HG03139 (cell line): ENCODE measurements around the gene GPR139.

Experiments
- ATAC-seq: cut with Tn5 transposase; IDR thresholded peaks from one replicate; pipeline ENCODE4 v1.9.1; 2021; ENCODE audit not compliant: unreplicated experiment

GPR139 gene

DNA sequence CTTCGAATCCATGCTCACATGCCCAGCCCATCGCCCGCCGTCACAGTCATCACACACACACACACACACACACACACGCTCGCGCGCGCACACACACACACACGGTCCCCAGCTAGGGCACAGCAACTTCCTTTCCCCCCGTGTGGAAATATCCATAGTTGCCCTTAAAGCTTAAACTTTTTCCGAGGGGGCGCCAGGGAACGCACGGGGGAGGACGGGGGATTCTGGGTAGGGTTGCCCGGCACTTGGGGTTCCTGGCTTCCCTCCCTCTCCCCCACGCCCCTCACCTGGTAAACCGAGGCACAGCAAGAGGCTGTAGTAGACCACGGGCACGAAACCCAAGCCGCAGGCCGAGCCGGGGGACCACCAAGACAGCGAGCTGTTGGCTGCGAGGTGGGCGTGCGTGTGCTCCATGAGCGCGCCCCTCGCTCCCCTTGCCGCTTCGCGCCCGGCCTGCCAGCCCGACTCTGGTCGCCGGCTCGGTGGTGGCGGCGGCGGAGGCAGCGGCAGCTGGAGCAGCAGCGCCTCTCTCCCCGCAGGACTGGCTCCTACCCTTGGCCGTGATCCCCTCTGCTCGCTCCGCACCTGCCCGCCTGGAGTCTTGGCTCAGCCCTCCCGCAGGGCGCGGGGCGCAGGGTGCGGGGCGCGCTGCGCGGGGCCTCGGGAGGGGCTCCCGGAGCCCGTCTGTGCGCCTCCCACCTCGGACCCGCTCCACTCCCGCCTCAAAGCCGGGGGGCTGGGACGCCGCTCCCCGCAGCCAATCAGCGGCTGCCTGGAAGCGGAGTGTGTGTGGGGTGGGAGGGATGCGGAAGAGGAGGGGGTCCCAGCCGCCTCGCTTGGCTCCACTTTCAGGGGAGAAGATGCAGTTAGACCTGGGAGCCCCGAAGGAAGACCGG is at the start of gene GPR139:
GPR139 (minus strand) TSS at position 688 of the 896 bp plus-strand sequence; CDS start at position 414, 274 bp downstream.
- ATAC-seq: no peak

DNA sequence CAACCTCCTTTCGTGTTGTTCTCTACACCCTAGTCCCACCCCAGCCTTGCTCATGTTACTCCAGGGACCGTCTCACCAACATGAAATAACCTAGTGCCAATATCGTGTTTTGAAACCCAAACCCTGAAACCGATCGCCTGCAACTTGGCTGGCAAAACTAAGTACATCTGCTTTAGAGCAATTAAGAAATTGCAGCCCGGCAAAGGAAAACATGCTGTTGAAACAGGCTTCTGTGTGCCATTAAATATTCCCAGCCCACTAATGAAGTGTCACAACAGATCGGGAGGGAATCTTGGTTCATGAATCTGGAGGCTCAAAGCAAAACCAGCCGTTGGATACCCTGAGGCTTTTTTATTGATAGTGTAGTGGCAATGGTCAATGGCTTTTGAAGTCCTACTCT is 48.3 kb upstream of the GPR139 start:
- no peak for ATAC-seq

GRCh38 chr16:20114356-20114755 is 40.7 kb upstream of the GPR139 start:
- no peak for ATAC-seq

- no peak for ATAC-seq
These were observed 37.5 kb upstream of the GPR139 start for GRCh38 chr16:20111143-20111542.

- ATAC-seq: no peak
These were observed 33.4 kb upstream of the GPR139 start for GRCh38 chr16:20107083-20107482.

DNA sequence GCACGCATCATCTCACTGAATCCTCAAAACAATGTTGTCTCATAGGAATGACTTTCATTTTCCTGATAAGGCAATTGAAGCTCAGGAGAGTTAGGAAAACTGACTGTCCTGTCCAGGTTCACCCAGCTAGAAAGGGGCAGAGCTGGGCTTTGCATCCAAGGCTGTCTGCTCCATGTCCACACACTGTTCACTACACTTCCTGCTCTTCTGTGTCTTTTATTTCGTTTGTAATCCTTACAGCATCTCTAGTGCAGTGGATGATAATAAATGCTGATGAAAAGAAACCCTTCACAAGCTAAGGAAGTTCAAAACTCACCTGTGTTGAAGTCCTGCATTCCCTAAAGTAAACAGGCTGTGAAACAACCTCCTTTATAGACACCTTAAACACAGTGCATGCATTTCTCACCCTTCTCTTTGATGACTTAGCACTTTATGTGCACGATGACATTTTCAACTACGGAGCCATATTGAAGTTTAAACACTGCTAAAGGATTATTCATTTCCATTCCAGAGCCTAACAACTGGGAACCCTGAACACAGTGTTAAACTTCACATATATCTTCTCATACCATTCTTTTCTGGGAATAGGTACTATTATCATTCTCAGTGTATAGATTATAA is 31.0 kb upstream of the GPR139 start:
- ATAC-seq: no peak

DNA sequence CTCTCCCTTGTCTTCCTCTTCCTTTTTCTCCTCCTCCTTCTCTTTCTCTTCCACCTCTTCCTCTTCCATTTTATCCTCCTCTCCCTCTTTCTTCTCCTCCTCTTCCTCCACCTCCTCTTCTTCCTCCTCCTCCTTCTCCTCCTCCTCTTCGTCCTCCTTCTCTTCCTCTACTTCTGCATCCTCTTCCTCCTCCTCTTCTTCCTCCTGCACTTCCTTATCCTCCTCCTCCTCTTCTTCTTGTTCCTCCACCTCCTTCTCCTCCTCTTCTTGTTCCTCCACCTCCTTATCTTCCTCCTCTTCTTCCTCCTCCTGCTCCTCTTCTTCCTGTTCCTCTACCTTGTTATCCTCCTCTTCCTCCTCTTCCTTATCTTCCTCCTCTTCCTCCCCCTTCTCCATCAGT is 28.8 kb upstream of the GPR139 start:
- ATAC-seq: no peak

DNA sequence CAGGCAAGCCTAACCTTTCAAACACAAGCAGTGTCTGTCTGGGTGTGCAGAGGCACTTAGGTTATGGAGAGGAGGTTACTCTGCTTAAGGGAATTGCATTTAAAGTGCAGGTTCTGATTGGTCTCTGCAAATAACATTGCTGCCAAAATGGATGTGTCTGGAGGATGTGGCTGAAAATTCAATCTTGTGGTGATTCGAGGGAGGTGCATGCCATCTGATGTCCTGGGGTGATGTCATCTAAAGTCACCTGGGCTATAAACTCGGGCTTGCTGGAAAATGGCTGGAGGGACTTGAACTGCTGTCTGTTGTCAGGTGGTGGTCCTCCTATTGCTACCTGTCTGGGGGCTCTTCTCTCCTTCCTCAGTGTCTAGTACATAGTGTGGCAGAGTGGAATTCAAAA is 28.3 kb upstream of the GPR139 start:
- no peak for ATAC-seq

DNA sequence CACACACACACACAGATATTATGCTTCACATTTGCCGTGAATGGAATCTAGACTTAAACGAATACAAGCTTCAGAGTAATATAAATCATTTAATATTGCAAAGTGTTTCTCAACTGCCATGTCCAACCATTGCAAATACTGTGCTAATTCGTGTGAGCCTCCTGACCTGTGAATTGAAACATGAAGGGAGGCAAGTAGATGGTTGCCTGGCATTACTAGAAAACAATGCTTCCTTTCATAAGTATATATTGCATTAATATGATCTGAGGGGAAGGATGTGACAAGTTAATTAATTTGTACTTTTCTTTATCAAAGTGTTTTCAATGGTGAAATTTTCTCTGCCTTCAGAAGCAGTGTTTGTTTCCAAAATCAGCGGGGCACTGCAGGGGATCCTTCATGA is 25.7 kb upstream of the GPR139 start:
- no peak for ATAC-seq

DNA sequence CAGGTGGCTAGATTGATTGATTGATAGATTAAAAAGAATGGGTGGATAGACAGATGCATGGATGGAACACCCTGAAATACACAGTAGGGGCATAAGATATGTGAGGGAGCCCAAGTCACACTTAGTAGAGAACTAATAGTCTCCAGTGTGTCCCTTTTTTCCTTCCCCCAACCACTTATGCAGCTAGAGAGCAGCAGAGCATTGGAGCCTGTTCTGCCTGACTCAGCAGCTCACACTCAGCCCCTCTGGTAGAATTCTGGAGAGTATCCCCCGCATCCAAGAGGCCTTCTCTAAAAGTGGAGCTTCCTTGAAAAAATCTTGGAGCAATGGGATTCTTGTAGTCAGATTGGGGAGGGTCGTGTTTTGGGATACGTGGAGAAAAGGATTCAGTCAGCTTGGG is 20.5 kb upstream of the GPR139 start:
- no peak for ATAC-seq

- no peak for ATAC-seq
These were observed 15.7 kb upstream of the GPR139 start for GRCh38 chr16:20089246-20089965.

DNA sequence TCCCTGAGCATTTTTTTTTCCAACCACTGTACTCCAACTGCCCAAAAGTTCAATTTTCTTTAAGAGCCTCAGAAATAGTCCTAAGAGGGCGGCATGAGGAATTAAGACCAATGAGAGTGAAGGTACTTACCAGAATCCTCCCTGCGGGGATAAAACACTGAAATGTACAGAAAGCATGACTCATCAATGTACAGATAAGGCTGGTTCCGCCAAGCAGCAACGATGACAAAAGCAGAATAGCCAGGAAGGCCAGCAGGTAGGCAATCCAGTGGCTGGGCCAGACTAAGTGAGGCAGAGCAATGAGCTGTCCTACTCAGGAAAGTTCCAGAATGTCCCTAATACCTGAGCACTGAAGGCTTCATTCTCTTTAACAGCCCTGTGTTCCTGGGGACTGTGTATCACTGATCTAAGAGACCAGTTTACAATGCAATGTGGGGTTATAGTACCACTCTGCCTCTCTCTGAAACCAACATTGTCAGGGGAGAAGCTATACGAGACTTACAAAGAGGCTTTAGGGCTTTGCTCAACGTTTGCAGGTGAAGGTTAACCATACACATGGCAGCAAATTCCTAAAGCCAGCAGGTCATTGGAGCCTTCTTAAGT is 11.0 kb upstream of the GPR139 start:
- no peak for ATAC-seq

- ATAC-seq: no peak
These were observed 5.4 kb upstream of the GPR139 start for GRCh38 chr16:20079106-20079505.

DNA sequence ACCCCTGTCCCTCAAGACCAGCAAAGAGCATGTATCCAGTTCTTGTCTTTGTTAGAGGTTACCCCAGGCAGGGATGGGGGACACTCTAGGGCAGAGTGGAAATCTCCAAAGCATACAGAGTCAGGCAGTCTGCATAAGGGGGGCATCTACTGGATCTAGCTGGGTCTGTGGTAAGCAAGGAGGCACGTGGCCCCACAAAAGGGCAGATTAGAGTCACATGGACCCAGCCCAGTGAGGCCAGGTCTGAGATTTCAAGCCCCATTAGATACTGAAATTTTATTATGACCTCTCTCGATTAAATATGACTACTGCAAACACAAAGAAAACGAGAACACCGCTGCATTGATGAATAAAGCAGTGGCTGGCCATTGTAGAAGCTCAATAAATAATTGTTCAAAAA is 1.6 kb upstream of the GPR139 start:
- ATAC-seq: no peak

GRCh38 chr16:20074099-20074991 is 655 bp upstream of the GPR139 start:
- ATAC-seq: no peak

DNA sequence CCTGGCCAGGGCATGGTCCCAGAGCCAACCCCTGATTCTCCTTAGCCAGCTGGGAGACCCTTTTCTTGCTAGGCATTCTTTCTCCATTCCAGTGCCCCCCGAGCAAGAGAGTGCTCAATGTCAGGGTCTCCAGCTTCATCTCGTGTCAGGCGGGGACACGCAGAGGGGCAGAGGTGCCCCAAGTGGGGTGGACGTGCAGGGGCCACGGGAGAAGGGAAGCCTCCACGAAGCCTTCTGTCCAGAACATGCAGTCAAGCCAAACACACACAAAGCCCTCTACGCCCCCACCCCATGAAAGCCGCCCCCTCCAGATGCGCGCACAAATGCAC is 852 bp downstream of the GPR139 start:
- no peak for ATAC-seq

DNA sequence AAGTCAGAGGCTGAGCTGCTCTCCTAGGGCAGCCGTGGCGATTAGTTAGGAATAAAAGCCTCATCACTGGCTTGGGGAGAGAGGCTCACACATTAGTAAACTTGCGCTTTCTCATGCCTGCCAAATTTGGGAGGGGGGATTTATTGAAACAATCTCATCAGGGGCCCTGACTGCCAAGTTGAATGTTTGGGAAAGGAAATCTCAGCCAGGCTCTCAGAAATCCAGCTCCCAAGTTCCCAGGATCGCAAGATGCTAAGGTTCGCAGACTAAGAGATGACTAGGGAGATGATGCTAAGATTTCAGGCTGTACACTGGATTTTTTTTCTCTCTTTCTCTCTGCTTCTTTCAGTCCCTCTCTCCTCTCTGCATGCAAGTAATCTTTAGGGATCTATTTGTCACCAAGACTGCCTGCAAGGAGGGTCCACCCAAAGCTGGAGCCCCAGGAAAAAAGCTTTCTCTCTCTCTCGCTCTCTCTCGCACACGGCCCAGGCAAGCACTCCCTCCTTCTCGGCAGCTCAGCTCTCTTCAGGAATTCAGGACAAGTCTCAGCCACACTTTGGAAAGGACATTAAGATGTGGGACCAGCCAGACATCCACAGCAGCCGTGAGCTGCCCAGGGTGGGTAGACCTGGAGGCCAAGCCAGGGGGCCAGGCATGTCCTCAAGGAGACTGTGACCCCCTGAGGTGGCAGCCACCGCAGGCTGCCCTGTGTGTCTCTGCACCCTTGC is 1.4 kb downstream of the GPR139 start:
- ATAC-seq: no peak

- ATAC-seq: no peak
These were observed 8.8 kb downstream of the GPR139 start for GRCh38 chr16:20064931-20065330.

GRCh38 chr16:20064520-20064919 is 9.2 kb downstream of the GPR139 start:
- ATAC-seq: no peak

- no peak for ATAC-seq
These were observed 12.6 kb downstream of the GPR139 start for GRCh38 chr16:20061132-20061531.
